ENCODE results near the gene PARPBP.
"Not testable (repeated sequence)": the region's sequence is repeated elsewhere in the genome, so short reads cannot be mapped to it uniquely, and the experiment has no call there.

Gene PARPBP

DNA sequence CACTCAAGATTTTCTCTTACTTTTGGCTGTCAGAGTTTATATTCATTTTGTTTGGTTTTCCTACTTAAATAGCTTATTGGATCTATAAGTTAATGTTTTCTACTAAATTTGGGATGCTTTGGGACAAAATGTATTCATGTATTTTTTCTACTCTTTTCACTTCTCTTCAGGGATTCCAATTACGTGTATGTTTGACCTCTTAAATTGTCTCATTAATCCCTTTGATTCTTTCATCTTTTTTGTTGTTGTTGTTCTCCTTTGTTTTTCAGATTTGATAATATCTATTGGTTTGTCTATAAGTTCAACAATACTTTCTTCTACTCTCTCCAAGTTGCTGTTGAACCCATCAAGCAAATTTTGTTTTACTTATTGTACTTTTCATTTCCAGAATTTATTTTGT, 43.4 kb downstream of the PARPBP start:
- no peak for DNase-seq

DNA sequence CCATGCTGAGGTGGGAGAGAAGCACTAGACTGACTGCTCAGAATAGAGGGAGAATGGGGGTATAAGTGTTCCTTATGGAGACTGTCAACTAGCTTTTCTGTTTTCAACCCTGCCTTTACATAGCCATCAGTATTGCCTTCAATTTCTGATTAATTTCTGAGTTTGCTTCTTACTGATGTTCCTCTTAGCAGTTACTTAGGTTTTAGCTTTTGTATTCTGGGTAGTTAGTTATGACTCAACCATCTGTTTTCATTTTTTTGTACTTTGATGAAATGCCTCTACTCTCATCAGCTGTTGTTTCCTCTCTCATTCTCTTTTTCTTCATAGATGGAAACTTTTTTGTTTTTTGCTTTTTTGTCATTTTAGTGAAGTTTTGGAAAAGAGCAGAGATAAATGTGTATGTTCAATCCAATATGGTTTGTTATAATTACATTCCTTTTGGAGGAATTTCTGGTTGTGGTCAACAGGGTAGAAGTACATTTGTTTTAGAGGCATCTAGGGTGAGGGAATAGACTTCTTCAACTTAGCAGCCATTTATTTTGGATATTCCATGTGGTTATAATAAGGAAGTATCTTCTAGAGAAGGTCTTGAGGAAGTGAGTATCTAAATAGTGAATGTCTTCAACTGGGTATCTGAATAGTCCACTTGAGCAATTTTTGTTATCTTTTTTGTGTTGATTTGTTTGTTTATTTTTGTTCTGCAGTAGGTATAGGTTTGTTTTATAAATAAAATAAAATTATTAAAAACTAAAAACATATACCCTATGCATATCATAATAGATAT, 48.0 kb downstream of the PARPBP start:
- no peak for DNase-seq

DNA sequence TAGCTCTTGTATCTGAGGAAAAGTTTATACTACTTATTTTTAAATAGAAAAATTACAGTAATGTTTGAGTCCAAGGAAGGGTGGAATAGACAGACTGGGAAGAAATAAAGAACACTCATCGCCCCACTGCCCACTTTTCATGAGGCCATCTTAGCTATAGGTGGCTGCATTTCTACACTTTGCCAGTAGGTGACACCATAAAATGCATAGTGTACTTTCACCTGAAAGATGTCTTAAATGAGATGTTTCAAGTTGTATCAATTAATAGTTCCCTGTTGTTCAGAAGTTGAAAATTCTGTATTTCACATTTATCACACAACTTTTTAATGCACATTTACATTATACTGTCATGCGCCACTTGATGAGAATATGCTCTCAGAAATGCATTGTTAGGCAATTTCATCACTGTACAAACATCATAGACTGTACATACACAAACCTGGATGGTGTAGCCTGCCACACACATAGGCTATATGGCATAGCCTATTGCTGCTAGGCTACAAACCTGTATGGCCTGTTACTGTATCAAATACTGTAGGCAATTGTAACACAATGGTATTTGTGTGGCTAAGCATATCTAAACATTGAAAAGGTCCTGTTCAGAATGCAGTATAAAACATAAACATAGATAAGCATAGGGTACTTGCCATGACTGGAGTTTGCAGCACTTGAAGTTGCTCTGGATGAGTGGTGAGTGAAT, 50.1 kb downstream of the PARPBP start:
- no peak for DNase-seq

DNA sequence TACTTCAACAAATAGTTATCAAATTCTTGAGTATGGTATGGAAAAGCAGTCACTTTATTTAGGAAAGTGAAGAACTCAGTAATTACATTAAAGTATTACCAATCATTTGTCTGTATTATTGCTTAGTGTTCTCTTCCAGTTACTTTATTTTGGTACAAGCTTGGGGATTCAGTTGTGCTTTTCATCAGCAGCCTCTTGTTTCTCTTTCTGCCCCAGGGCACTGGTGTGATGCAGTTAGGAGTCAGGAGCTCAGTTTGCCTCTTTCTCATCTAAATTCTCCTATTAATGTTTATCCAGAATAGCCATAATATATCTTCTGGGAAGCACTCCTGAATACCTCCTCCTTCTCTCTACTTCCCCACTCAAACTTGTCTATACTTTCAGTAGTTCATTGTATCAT, 52.0 kb downstream of the PARPBP start:
- no peak for DNase-seq

DNA sequence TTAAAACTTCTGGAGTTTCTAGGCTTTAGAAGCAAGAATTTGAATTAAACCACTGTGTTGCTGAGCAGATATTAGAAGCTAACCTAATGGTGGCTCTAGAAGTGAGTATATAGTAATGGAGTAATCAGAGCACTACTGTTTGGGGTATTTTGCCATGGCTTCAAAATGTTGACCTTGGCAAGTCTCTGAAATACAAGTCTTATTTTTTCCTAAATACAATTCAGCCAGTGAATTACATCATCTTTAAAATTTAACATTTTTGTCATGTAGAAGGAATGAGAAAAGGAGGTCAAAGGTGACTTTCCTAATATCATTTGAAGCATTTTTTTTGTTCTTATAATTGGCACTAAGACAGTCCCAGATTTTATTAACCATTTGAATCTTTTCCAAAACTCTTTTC, 52.5 kb downstream of the PARPBP start:
- DNase-seq, result no peak

DNA sequence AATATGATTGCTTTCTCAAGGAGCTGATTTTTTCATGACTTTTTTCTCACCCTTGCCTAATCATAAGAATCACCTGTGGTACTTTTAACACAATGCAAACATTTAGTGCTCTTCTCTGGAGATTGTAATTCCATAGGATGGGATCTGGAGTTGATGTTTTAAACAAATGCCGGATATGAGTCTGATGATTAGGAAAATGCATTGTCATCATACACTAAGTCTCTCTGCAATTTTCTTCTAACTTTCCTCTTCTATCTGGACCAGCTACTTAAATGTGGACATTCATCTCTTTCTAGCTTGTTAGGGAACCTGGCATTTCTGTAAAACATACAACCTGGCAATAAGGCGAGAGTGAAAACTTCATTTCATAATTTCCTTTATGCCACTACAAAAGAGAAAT, 54.1 kb downstream of the PARPBP start:
- DNase-seq, result no peak

DNA sequence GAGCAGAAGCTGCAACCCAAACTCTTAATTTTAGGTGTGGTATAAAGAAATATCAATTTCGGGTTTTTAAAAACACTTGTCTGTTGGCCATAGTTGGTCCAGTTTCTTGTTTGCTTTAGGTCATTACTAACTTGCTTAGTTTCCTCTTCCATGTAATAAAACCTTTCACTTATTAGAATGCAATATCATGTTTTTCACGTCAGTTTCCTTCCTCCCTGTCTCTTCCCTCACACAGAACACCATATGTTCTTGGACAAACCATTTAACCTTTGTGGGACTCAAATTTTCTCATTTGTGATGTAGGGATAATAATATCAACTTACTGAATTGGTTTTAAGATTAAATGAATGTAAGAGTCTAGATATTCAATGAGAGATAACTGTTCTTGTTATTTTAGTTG, 54.8 kb downstream of the PARPBP start:
- no peak for DNase-seq

DNA sequence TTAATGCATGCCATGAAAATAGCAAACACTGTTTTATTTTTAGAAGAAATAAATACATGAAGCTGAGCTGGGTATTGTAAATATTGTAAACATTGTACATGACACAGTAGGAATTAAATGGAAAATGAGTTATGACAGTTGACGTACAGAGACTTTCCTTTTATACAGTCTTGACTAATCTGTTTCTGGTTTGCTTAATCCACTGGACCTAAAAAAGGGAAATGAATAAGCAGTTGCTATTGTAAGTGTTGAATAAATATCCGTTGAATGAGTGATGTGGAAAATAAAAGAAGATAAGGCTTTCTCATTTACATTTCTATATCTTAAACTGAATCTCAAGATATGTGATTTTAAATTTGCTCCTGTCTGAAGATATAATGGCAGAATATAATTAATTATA, 62.7 kb downstream of the PARPBP start:
- no peak for DNase-seq

DNA sequence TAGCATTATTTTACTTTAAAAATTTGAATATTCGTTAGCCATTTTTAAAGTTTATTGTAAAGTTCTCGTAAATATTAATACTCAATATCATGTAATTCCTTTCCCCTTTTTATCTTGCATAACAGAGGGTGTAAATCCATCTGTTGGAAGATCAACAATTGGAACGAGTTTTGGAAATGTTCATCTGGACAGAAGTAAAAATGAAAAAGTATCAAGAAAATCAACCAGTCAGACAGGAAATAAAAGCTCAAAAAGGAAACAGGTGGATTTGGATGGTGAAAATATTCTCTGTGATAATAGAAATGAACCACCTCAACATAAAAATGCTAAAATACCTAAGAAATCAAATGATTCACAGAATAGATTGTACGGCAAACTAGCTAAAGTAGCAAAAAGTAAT, 75.8 kb downstream of the PARPBP start:
- no peak for DNase-seq

DNA sequence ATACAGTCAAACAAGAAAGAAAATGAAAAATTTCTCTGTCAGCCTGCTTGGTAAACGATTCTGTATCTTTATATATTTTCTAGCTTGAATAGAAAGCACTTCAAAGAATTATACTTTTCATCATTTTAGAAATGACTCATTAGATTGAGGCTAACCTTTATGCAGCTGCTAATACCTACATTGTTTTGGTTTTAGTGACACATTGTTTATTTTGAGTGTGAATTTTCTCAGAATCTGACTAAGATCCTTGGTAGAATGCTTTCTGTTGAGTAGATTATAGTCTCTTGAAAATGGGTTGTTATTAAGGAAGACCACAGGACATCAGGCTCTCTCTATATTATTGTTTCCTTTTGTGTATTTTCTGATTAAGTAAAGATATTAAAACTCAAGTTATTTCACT, 77.8 kb downstream of the PARPBP start, which contains the start of gene PMCH:
Gene PMCH, minus strand, starts transcription at position 45 of the 400 bp plus-strand sequence. CDS start 63 bp downstream, outside the sequence.
- no peak for DNase-seq

DNA sequence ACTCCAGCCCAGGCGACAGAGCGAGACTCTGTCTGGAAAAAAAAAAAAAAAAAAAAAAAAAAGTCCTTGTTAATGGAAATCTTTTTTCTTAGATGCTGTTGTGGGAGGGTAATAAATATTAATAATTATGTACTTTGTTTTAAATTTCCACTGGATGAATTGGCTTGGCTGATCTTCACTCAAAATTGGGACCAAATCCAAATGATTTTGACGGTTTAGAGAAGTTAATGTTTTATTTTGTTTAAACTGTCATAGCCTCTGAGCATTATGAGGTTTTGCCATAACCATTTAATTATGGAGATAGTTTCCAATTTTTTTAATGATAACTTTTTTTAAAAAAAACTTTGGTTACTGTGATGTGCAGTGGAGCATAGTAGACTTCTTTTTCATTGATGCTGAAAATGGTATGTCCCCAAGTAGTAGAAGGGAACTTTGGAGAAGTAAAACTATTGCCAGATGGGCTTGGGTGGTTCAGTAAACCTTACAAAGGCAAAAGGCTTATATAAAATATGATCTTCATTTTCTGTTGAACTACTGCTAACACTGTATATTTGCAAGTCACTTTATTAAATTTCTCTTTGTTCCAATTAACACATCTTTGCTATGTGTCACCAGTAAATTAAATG, 81.6 kb downstream of the PARPBP start:
- no peak for DNase-seq

DNA sequence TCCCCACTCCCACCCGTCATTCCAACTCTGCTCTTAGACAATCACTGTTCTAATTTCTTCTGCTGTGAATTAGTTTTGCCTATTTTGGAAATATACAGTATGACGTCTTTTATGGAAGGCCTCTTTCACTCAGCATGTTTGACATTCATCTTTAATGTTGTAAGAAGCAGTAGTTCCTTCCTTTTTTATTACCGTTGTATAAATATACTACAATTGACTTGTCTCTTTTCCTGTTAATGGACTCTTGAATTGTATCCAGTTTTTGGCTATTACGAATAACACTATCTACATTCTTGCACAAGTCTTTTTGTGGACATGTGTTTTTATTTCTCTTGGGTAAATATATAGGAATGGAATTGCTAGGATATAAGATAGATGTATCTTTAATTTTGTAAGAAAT, 82.6 kb downstream of the PARPBP start:
- DNase-seq, result no peak

DNA sequence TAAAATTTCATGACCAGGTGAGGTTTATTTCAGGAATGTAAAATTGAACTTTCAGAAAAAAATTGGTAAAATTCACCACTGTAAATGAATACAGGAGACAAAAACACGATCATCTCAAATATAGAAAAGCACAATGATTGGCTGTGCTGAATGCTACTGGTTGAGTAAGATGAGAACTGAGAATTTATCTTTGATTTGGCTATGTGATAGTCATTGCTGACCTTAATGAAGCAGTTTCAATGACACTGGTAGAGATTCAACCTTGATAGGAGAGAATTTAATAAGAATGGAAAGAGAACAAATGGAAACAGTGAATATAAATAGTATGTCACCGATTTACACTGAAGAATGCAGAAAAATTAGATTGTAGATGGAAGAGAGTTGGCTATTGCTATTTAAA, 84.0 kb downstream of the PARPBP start:
- DNase-seq, result no peak

DNA sequence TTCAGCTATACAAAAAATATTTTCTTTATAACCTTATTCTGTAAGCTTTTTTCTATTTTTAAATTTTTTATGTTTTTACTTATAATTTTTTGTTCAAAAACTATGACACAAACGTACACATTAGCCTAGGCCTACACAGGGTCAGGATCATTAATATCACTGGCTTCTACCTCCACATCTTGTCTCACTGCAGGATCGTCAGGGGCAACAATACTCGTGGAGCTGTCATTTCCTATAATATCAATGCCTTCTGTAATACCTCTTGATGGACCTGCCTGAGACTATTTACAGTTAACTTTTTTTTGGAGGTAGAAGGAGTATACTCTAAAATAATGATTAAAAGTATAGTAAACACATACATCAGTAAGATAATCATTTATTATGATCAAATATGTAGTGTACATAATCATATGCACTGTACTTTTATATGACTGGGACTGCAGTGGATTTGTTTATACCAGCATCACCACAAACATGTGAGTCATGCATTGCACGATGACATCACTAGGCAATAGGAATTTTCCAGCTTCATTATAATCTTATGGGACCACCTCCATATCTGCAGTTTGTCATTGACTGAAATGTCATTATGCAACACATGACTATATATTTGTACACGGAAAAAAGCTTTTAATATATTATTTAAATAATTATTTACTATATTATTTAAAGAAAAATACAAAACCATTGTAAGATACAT, 96.2 kb downstream of the PARPBP start:
- DNase-seq, result no peak

DNA sequence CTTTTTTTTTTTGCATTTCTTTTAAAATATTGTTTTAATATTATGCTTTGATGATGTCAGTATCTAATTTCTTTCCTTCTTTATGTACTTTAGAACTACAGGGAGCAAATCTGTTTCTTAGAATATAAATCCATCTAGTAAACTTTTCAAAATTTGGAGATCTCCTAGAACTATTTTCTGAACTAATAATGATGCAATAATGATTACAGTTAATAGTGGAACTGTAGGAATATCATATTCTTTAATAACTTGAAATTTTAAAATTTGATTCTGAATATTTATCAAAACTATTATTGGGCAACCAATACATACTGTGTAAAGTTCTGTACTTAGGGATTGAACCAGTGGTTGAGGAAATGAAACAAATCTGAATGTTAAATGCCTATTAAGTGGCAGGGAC, 100.8 kb downstream of the PARPBP start:
- DNase-seq, result no peak

DNA sequence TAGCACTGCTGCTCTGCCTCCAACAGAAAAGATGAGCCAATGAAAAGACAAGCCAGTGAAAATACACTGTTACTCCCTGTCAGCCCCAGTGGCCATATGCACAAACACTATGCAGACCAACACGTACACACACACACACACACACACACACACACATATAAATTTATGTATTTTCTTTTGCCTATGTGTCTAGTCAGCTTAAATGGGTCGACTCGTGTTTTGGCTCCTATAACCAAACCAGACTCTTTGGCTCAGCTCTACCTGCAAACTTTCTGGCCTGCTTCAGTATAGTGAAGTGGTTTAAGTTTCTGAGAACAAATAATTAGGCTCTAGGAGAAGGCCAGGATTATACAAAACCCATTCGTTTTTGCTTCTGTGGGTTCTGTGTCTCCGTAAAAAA, 108.0 kb downstream of the PARPBP start:
- DNase-seq, result no peak

DNA sequence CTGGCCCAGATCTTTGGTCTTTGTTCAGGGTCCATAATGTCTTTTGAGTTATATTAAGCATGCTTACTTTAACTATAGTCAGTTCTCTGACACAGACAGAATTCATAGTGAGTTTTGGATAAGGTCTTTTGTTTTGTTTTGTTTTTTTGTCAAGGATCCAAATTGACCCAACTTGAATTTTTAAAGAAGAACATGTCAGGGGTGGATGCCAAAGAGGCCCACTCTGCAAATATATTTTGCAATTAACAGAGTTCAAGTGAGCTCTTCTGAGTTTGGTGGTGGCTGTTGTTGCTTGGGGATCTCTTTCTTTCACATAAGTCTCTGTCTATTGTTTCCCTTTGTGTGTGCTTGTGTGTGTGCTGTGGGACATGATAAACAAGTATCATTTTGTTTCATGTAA, 112.1 kb downstream of the PARPBP start:
- no peak for DNase-seq

DNA sequence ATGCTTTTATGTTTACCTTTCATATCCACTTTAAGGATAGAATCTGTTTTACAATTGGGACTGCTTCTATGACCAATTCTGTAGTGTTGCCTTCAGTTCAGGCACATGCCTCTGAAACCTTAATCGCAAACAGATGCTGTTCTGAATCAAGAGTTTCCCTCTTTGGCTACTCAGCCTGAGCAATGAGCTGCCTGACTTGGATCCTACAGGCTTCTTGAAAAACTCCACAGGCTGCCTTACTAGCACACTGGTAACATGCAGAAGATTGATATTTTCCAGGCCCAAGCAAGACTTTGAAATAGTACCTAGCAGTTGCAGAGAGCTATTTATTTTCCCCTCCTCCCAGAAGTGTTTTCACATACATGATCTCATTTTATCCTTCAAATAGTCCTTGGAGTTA, 112.5 kb downstream of the PARPBP start:
- no peak for DNase-seq

DNA sequence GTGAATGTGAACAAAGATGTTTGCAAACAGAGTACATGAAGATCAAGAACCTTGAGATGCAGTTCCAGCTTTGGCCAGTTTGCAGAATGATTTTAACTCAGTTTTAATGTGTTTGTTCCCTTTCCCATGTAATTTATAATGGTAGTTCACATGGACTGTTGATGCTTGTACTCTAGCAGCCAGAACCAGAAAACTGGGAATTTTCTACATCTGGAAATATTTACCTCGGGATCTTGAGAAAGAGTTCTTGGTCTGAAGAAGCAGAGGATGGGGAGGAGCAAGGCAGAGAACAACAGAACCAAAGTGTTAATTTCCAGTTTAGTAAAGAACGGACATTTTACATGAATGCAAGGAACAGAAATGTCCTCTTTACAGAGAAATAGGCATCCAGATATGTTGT, 114.6 kb downstream of the PARPBP start:
- no peak for DNase-seq

DNA sequence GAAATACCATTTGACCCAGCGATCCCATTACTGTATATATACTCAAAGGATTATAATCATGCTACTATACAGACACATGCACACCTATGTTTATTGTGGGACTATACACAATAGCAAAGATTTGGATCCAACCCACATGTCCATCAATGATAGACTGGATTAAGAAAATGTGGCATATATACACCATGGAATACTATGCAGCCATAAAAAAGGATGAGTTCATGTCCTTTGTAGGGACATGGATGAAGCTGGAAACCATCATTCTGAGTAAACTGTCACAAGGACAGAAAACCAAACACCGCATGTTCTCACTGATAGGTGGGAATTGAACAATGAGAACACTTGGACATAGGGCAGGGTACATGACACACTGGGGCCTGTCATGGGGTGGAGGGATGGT, 120.9 kb downstream of the PARPBP start:
- not testable (repeated sequence) for DNase-seq

Measured in NCI-H2081 treated with DMSO at 0.1 percent for 48 hours (cell line).